SU-DHL-6 (cell line): Measurements from ENCODE around the gene KIDINS220.

Experiments
- CTCF ChIP-seq: fragments of 200-600 bp; sonication (generic); IDR thresholded peaks from one replicate; pipeline ENCODE4 v1.5.1; 2017; ENCODE audit warnings: antibody characterized with exemption, mild to moderate bottlenecking, low read length, moderate library complexity; ENCODE audit not compliant: insufficient read depth, poor library complexity, severe bottlenecking
- EZH2phosphoT487 ChIP-seq: fragments of 200-600 bp; sonication (generic), shearing (Covaris generic); conservative IDR thresholded peaks from 2 replicates; pipeline ENCODE4 v1.6.1; 2018; ENCODE audit warnings: mild to moderate bottlenecking, antibody characterized with exemption, low read length, moderate library complexity, mixed read lengths

- TF ChIP-seq CTCF (no peak), EZH2phosphoT487 (no peak)
Observed at GRCh38 chr2:8836971-8837794, at the start of gene KIDINS220.
